Common myeloid progenitor, CD34-positive (primary cell): ENCODE results near the gene TSPAN1.
"Not testable (repeated sequence)": the region's sequence is repeated elsewhere in the genome, so short reads cannot be mapped to it uniquely, and the experiment has no call there.

ENCODE experiments used
- CTCF ChIA-PET: fragments of 350-600 bp; sonication (Branson Sonifier 250); formaldehyde crosslinking; loops from one replicate; lab custom pipeline; 2021; ENCODE audit warnings: antibody characterized with exemption; lab: Charles Lee
- POLR2A ChIA-PET: fragments of 350-600 bp; sonication (Branson Sonifier 250); formaldehyde crosslinking; loops from one replicate; lab custom pipeline; 2021; ENCODE audit warnings: antibody characterized with exemption; lab: Charles Lee
- DNase-seq, 3 donors: peaks; one replicate each; pipeline versions ENCODE4 v3.0.0 to v3.0.0-alpha.2; 2013
- H3K27ac ChIP-seq, 2 experiments: 1 replicate in 1 of 2; 2 replicates in 1 of 2; pipeline ENCODE4 v1.7.0; 2013; ENCODE audit warnings: inconsistent platforms in 2 of 2, low read length in 2 of 2, mild to moderate bottlenecking in 2 of 2, low read depth in 1 of 2, moderate library complexity in 1 of 2; ENCODE audit not compliant: severe bottlenecking in 2 of 2, insufficient read depth in 1 of 2, poor library complexity in 1 of 2
- H3K27me3 ChIP-seq, 5 experiments: replicated peaks in 2 of 5; 1 replicate in 3 of 5; 2 replicates in 2 of 5; pipeline versions ENCODE4 v1.6.1 to v1.7.0; 2013; ENCODE audit warnings: low read length in 4 of 5, mild to moderate bottlenecking in 2 of 5, moderate library complexity in 2 of 5, inconsistent platforms in 1 of 5; ENCODE audit not compliant: insufficient read depth in 5 of 5, control insufficient read depth in 4 of 5
- H3K36me3 ChIP-seq, 4 experiments: 1 replicate in 2 of 4; 2 replicates in 2 of 4; pipeline versions ENCODE4 v1.6.1 to v1.7.0; 2013; ENCODE audit warnings: low read length in 3 of 4, control low read depth in 1 of 4, mild to moderate bottlenecking in 1 of 4; ENCODE audit not compliant: control insufficient read depth in 4 of 4, insufficient read depth in 4 of 4
- H3K4me1 ChIP-seq, 4 experiments: 1 replicate in 3 of 4; 2 replicates in 1 of 4; pipeline versions ENCODE4 v1.6.1 to v1.7.1; 2013; ENCODE audit warnings: low read length in 3 of 4, mild to moderate bottlenecking in 3 of 4, control low read depth in 1 of 4, inconsistent platforms in 1 of 4, moderate library complexity in 1 of 4; ENCODE audit not compliant: control insufficient read depth in 4 of 4, insufficient read depth in 4 of 4; ENCODE audit errors: control extremely low read depth in 1 of 4
- H3K4me3 ChIP-seq, 7 experiments: 1 replicate in 4 of 7; 2 replicates in 3 of 7; pipeline versions ENCODE4 v1.5.1 to v1.7.0; 2013; ENCODE audit warnings: mild to moderate bottlenecking in 7 of 7, low read length in 6 of 7, moderate library complexity in 6 of 7, inconsistent platforms in 2 of 7, low read depth in 2 of 7, control low read depth in 1 of 7; ENCODE audit not compliant: insufficient read depth in 4 of 7, control insufficient read depth in 1 of 7; ENCODE audit errors: extremely low read depth in 1 of 7
- H3K9me3 ChIP-seq, 5 experiments: 1 replicate in 4 of 5; 2 replicates in 1 of 5; pipeline versions ENCODE4 v1.6.1 to v1.7.1; 2013; ENCODE audit warnings: low read length in 4 of 5, mild to moderate bottlenecking in 2 of 5, inconsistent platforms in 1 of 5, low read depth in 1 of 5, moderate library complexity in 1 of 5; ENCODE audit not compliant: control insufficient read depth in 4 of 5, insufficient read depth in 2 of 5; ENCODE audit errors: control extremely low read depth in 1 of 5
- WGBS: methylation state at CpG from one replicate; pipeline ENCODE4 v1.1.5; 2013; ENCODE audit not compliant: insufficient coverage; 5-methylcytosine and 5-hydroxymethylcytosine counted together

The TSPAN1 gene

DNA sequence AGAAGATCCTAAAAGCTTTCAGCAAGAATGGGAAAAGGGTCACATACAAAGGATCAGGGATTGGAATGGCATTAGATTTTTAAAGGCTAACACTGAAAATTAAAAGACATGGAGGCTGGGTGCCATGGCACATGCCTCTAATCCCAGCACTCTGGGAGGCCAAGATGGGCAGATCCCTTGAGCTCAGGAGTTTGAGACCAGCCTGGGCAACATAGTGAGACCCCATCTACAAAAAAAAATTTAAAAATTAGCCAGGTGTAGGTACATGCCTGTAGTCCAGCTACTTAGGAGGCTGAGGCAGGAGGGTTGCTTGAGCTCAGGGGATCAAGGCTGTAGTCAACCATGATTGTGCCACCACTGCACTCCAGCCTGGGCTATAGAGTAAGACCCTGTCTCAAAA lies 40.6 kb downstream of the TSPAN1 start:
- peaks cover 0 to 3% (median under 1%) of the 10 kb centered on the region in 4 experiments for H3K36me3 ChIP-seq
- H3K9me3 ChIP-seq, result no peaks in the 10 kb centered on the region
- DNase-seq, result no peak
- CTCF ChIA-PET, result no interaction called here
- POLR2A ChIA-PET, result no interaction called here
- no peaks in the 10 kb centered on the region for H3K27me3 ChIP-seq
- no peaks in the 10 kb centered on the region for H3K4me1 ChIP-seq
- no peak overlapping the region for H3K4me3 ChIP-seq
- no peak overlapping the region for H3K27ac ChIP-seq

DNA sequence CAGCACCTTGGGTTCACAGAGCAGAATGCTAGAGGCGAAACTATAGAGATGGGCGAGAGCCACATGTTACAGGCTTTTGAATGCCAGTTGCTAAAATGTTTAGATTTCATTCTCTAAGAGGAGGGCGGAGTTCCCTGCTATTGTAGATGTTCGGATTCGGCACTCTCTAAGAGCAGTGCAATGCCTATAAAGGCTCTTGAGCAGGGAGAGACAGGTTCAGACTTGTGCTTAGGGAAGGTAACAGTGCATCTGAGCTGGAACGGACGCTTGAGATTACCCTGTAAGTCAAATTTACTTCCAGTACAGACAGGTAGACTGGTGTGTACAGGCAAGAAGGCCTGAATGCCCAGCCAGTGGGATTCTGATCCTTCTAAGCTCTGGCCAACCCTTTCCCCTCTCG lies 43.6 kb downstream of the TSPAN1 start:
- WGBS, result over 99% methylated on average over 6 of the region's 8 CpGs

GRCh38 chr1:46219551-46220520 lies 44.9 kb downstream of the TSPAN1 start:
- peaks cover 0 to 2% (median 0%) of the 10 kb centered on the region in 4 experiments for H3K4me1 ChIP-seq
- H3K9me3 ChIP-seq, result no peaks in the 10 kb centered on the region
- WGBS, result 96% methylated on average over 18 of the region's 18 CpGs
- ChIA-PET CTCF (interaction anchor here (0.8 to 7.3 kb wide), 5 partner anchors 9 to 184 kb away, joined by 3 to 75 read pairs (median 5); no protein-coding TSS in a partner anchor), POLR2A (no interaction called here)
- H3K27me3 ChIP-seq, result no peaks in the 10 kb centered on the region
- peaks cover 0 to 3% (median under 1%) of the 10 kb centered on the region in 4 experiments for H3K36me3 ChIP-seq
- no peak overlapping the region for H3K27ac ChIP-seq
- no peak overlapping the region for H3K4me3 ChIP-seq
- no peak for DNase-seq

More for the DNA sequence above, 43.6 kb downstream of the TSPAN1 start:
- no peaks in the 10 kb centered on the region for H3K27me3 ChIP-seq
- POLR2A ChIA-PET, result no interaction called here
- no peak for DNase-seq
- no peak overlapping the region for H3K27ac ChIP-seq
- H3K9me3 ChIP-seq, result no peaks in the 10 kb centered on the region
- CTCF ChIA-PET, result interaction anchor here (7.3 kb wide), 1 partner anchor 183 kb away, joined by 75 read pairs; no protein-coding TSS in a partner anchor
- H3K4me3 ChIP-seq, result no peak overlapping the region
- no peaks in the 10 kb centered on the region for H3K4me1 ChIP-seq
- peaks cover 0 to 3% (median under 1%) of the 10 kb centered on the region in 4 experiments for H3K36me3 ChIP-seq

GRCh38 chr1:46220808-46221207 lies 45.9 kb downstream of the TSPAN1 start:
- no peak for DNase-seq
- no peaks in the 10 kb centered on the region for H3K27me3 ChIP-seq
- H3K9me3 ChIP-seq, result no peaks in the 10 kb centered on the region
- peaks cover 0 to 3% (median under 1%) of the 10 kb centered on the region in 4 experiments for H3K36me3 ChIP-seq
- peaks cover 0 to 2% (median 0%) of the 10 kb centered on the region in 4 experiments for H3K4me1 ChIP-seq
- WGBS, result 90% methylated on average over 2 of the region's 3 CpGs
- no peak overlapping the region for H3K27ac ChIP-seq
- ChIA-PET CTCF (interaction anchor here (0.9 to 7.3 kb wide), 4 partner anchors 8 to 185 kb away, joined by 3 to 75 read pairs (median 6); no protein-coding TSS in a partner anchor), POLR2A (no interaction called here)
- no peak overlapping the region for H3K4me3 ChIP-seq

- peaks cover 0 to 3% (median under 1%) of the 10 kb centered on the region in 4 experiments for H3K36me3 ChIP-seq
- WGBS, result 100% methylated on average over 3 of the region's 4 CpGs
- no peak for DNase-seq
- ChIA-PET POLR2A (no interaction called here), CTCF (interaction anchor here (0.8 to 7.3 kb wide), 7 partner anchors 11 to 186 kb away, joined by 3 to 75 read pairs (median 4); no protein-coding TSS in a partner anchor)
- H3K27me3 ChIP-seq, result no peaks in the 10 kb centered on the region
- H3K27ac ChIP-seq, result no peak overlapping the region
- peaks cover 0 to 2% (median 0%) of the 10 kb centered on the region in 4 experiments for H3K4me1 ChIP-seq
- no peak overlapping the region for H3K4me3 ChIP-seq
- H3K9me3 ChIP-seq, result no peaks in the 10 kb centered on the region
These were observed 46.9 kb downstream of the TSPAN1 start for GRCh38 chr1:46221749-46222148.

DNA sequence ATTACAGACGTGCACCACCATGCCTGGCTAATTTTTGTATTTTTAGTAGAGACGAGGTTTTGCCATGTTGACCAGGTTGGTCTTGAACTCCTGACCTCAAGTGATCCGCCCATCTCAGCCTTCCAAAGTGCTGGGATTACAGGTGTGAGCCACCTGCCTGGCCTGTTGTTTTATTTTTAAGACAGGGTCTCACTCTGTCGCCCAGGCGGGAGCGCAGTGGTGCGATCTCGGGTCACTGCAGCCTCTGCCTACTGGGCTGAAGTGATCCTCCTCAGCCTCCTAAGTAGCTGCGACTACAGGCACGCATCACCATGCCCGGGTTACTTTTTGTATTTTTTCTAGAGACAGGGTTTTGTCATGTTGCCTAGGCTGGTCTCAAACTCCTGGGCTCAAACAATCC lies 48.2 kb downstream of the TSPAN1 start:
- ChIA-PET CTCF (interaction anchor here (0.6 to 7.3 kb wide), 18 partner anchors 10 to 1187 kb away, joined by 3 to 75 read pairs (median 4); partner anchors contain the start of gene POMGNT1), POLR2A (interaction anchor here (1.0 kb wide), 1 partner anchor 20 kb away, joined by 3 read pairs; the partner anchor contains the start of gene LURAP1)
- not testable (repeated sequence) for H3K36me3 ChIP-seq, H3K9me3 ChIP-seq, H3K27ac ChIP-seq, DNase-seq, H3K4me3 ChIP-seq, H3K27me3 ChIP-seq, H3K4me1 ChIP-seq
- 92% methylated on average over 11 of the region's 11 CpGs for whole genome bisulfite sequencing
